Thyroid gland (tissue), 4 donors: ENCODE data around the gene GRAMD4. TPM values are rescaled to one million over a fixed set of nuclear protein-coding genes. Genes with fewer than 3 reads are reported as not detected.
"Not testable (repeated sequence)": the region's sequence is repeated elsewhere in the genome, so short reads cannot be mapped to it uniquely, and the experiment has no call there.

Experiments used
- DNase-seq, 2 donors: peaks; one replicate each; pipeline ENCODE4 v3.0.0-alpha.2; 2019
- H3K27ac ChIP-seq, 3 donors: fragments of 200-600 bp; sonication (generic); 1 replicate in 2 of 3; 2 replicates in 1 of 3; pipeline ENCODE4 v1.5.1; 2016 to 2019; ENCODE audit warnings: mild to moderate bottlenecking in 1 of 3, moderate library complexity in 1 of 3
- H3K27me3 ChIP-seq: fragments of 200-600 bp; sonication (generic); one replicate; pipeline ENCODE4 v1.5.1; 2019
- H3K36me3 ChIP-seq, 2 donors: fragments of 200-600 bp; sonication (generic); one replicate each; pipeline ENCODE4 v1.5.1; 2016 to 2019
- H3K4me1 ChIP-seq, 2 donors: fragments of 200-600 bp; sonication (generic); one replicate each; pipeline ENCODE4 v1.5.1; 2017 to 2019
- H3K4me3 ChIP-seq, 3 donors: fragments of 200-600 bp; sonication (generic); replicated peaks in 1 of 3; 1 replicate in 2 of 3; 2 replicates in 1 of 3; pipeline ENCODE4 v1.5.1; 2016; ENCODE audit warnings: mild to moderate bottlenecking in 1 of 3
- H3K9me3 ChIP-seq: fragments of 200-600 bp; sonication (generic); one replicate; pipeline ENCODE4 v1.5.1; 2017
- POLR2A ChIP-seq, 2 donors: fragments of 450-650 bp; IDR thresholded peaks; one replicate each; pipeline ENCODE4 v1.6.1; 2017; ENCODE audit warnings: antibody characterized with exemption in 2 of 2, mild to moderate bottlenecking in 2 of 2, moderate library complexity in 1 of 2
- WGBS, 2 donors: methylation state at CpG; one replicate each; pipeline ENCODE4 v1.1.5; 2017; 5-methylcytosine and 5-hydroxymethylcytosine counted together
- intact Hi-C: fragments of 100-400 bp; cut with DNase I; formaldehyde crosslinking; loops from one replicate; pipeline ENCODE4 v1.15.1; 2023
- total RNA-seq, 4 donors: library from RNA; depleted of rRNA; stranded (reverse); fragments of >200 nt; gene quantifications; one replicate each; pipeline ENCODE4 v1.2.3, GENCODE V29; 2016
- TF ChIP-seq, protein P1 (sequence below), 6 experiments: fragments of 200-600 bp in 3 of 6; fragments of 450-650 bp in 3 of 6; sonication (generic) in 3 of 6; IDR thresholded peaks; one replicate each; pipeline ENCODE4 v1.5.1; 2016 to 2019; ENCODE audit warnings: antibody characterized with exemption in 6 of 6, mild to moderate bottlenecking in 2 of 6, inconsistent platforms in 1 of 6, moderate library complexity in 1 of 6

Gene GRAMD4
- total RNA-seq, 4 donors from 2014 or later: 33.5 to 193 (median 62.1) TPM

DNA sequence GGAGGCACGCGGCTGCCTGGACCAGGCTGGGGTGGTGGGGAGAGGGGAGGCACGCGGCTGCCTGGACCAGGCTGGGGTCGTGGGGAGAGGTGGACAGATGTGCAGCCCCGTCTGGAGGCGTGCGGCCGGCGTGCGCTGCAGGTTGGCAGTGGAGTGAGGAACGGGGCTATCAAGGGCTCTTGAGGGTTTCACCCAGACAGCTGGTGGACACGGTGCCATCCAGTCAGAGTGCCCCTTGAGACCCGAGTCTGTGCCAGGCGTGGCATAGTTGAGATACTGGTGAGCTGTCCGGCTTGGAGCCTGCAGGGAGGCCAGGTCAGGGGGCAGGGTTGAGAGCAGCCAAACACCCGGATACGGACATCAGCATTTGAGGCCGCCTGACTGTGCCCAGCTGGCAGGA lies 1.5 kb upstream of the GRAMD4 start:
- Histone ChIP-seq H3K36me3 (no peaks in the 10 kb centered on the region), H3K27me3 (no peaks in the 10 kb centered on the region), H3K9me3 (no peaks in the 10 kb centered on the region), H3K4me3 (no peak overlapping the region), H3K4me1 (peaks cover 48 to 56% of the 10 kb centered on the region in 2 donors), H3K27ac (no peak overlapping the region)
- DNase-seq: peak; percentile 91
- 40 to 47% methylated on average over 5 to 15 of the region's 19 CpGs for WGBS, 2 donors
- intact Hi-C loops: no loop called here
- TF ChIP-seq POLR2A (IDR thresholded peaks at IDR 0.05): no peak

DNA sequence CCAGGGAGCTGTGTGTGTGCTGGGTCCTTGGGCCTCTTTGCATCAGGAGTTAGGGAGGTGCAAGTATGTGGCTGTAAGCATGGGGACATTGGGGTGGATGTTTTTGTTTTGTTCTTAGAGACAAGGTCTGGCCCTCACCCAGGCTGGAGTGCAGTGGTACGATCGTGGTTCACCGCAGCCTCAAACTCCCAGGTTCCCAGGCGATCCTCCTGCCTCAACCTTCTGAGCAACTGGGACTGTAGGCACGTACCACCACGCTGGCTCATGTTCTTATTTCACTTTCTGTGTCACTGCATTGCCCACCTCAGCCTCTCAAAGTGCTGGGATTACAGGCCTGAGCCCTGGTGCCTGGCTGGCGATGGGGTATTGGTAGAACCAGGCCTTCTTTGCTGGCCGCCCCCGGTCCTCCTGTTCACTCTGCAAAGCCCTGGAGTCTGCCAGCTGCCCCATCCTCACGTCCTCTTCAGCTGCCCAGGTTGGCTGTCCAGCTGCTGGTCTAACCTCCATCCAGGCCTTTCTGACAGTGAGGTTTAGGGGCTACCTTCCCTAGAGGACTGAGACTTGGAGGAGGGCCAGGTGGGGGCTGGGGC lies 851 bp upstream of the GRAMD4 start:
- Histone ChIP-seq H3K27ac (peak overlapping the region in 2 of 3 donors; percentile 8 to 45), H3K9me3 (no peaks in the 10 kb centered on the region), H3K4me3 (no peak overlapping the region), H3K27me3 (no peaks in the 10 kb centered on the region), H3K4me1 (peaks cover 48 to 53% of the 10 kb centered on the region in 2 donors), H3K36me3 (no peaks in the 10 kb centered on the region)
- no peak for DNase-seq
- TF ChIP-seq, protein P1, sequence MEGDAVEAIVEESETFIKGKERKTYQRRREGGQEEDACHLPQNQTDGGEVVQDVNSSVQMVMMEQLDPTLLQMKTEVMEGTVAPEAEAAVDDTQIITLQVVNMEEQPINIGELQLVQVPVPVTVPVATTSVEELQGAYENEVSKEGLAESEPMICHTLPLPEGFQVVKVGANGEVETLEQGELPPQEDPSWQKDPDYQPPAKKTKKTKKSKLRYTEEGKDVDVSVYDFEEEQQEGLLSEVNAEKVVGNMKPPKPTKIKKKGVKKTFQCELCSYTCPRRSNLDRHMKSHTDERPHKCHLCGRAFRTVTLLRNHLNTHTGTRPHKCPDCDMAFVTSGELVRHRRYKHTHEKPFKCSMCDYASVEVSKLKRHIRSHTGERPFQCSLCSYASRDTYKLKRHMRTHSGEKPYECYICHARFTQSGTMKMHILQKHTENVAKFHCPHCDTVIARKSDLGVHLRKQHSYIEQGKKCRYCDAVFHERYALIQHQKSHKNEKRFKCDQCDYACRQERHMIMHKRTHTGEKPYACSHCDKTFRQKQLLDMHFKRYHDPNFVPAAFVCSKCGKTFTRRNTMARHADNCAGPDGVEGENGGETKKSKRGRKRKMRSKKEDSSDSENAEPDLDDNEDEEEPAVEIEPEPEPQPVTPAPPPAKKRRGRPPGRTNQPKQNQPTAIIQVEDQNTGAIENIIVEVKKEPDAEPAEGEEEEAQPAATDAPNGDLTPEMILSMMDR (IDR thresholded peaks at IDR 0.05): no peak
- TF ChIP-seq POLR2A (IDR thresholded peaks at IDR 0.05): no peak
- intact Hi-C loops: no loop called here
- 75 to 86% methylated on average over 10 of the region's 10 CpGs for WGBS, 2 donors

- Histone ChIP-seq H3K9me3 (no peaks in the 10 kb centered on the region), H3K4me1 (peaks cover 48 to 53% of the 10 kb centered on the region in 2 donors), H3K36me3 (no peaks in the 10 kb centered on the region), H3K27me3 (no peaks in the 10 kb centered on the region), H3K27ac (peak overlapping the region in 1 of 3 donors; percentile 8), H3K4me3 (no peak overlapping the region)
- DNase-seq: no peak
- TF ChIP-seq, protein P1 (IDR thresholded peaks at IDR 0.05): no peak
- TF ChIP-seq POLR2A (IDR thresholded peaks at IDR 0.05): no peak
- intact Hi-C loops: no loop called here
- 94 to 96% methylated on average over 20 to 22 of the region's 23 CpGs for WGBS, 2 donors
Observed at GRCh38 chr22:46620588-46621242, 529 bp downstream of the GRAMD4 start.

GRCh38 chr22:46621243-46621930 lies 1.2 kb downstream of the GRAMD4 start:
- H3K9me3 ChIP-seq, H3K4me3 ChIP-seq, DNase-seq, H3K36me3 ChIP-seq, H3K27me3 ChIP-seq, H3K27ac ChIP-seq, intact Hi-C loops: not testable (repeated sequence)
- WGBS, 2 donors: 91% methylated on average over 12 to 16 of the region's 38 CpGs
- peaks cover 48 to 53% of the 10 kb centered on the region in 2 donors for H3K4me1 ChIP-seq

GRCh38 chr22:46622081-46622521 lies 1.9 kb downstream of the GRAMD4 start:
- no peak overlapping the region for H3K4me3 ChIP-seq
- H3K9me3 ChIP-seq: no peaks in the 10 kb centered on the region
- peak overlapping the region in 1 of 3 donors; percentile 36 for H3K27ac ChIP-seq
- TF ChIP-seq, protein P1 (IDR thresholded peaks at IDR 0.05): no peak
- no peak for TF ChIP-seq POLR2A (IDR thresholded peaks at IDR 0.05)
- H3K36me3 ChIP-seq: no peaks in the 10 kb centered on the region
- H3K27me3 ChIP-seq: no peaks in the 10 kb centered on the region
- H3K4me1 ChIP-seq: peaks cover 48 to 55% of the 10 kb centered on the region in 2 donors
- WGBS, 2 donors: 28 to 38% methylated on average over 12 to 13 of the region's 14 CpGs
- DNase-seq: peak; percentile 93 to 95
- intact Hi-C loops: no loop called here
